ENCODE data around the gene F10.

DNA sequence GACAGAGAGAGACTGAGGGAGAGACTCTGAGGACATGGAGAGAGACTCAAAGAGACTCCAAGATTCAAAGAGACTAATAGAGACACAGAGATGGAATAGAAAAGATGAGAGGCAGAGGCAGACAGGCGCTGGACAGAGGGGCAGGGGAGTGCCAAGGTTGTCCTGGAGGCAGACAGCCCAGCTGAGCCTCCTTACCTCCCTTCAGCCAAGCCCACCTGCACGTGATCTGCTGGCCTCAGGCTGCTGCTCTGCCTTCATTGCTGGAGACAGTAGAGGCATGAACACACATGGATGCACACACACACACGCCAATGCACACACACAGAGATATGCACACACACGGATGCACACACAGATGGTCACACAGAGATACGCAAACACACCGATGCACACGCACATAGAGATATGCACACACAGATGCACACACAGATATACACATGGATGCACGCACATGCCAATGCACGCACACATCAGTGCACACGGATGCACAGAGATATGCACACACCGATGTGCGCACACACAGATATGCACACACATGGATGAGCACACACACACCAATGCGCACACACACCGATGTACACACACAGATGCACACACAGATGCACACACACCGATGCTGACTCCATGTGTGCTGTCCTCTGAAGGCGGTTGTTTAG lies 3.3 kb upstream of the F10 start:
- TF ChIP-seq TARDBP (IDR thresholded peaks at IDR 0.05) (no peak), BHLHE40 (IDR thresholded peaks at IDR 0.05; ENCODE audit: borderline replicate concordance) (no peak), FOXM1 (IDR thresholded peaks at IDR 0.05; ENCODE audit: borderline replicate concordance) (no peak)

Measured in HEK293T (cell line).